ENCODE measurements around the gene SLC9A7. TPM values are rescaled to one million over a fixed set of nuclear protein-coding genes. Genes with fewer than 3 reads are reported as not detected.

Gene SLC9A7
- total and polyA plus RNA-seq, 2 experiments from 2014 or later: 2.5 to 15.4 TPM

DNA sequence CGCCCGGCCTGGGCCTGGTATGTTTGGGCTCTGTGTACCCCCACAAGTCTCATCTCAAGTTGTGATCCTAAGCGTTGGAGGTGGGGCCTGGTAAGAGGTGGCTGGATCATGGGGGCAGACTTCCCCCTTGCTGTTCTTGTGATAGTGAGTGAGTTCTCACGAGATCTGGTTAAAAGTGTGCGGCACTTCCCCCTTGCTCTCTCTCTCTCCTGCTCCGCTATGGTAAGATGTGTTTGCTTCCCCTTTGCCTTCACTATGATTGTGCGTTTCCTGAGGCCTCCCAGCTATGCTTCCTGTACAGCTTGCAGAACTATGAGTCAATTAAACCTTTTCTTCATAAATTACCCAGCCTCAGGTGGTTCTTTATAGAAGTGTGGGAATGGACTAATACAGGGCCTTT is 132.4 kb downstream of the SLC9A7 start (continued):
- TF ChIP-seq, protein P1, sequence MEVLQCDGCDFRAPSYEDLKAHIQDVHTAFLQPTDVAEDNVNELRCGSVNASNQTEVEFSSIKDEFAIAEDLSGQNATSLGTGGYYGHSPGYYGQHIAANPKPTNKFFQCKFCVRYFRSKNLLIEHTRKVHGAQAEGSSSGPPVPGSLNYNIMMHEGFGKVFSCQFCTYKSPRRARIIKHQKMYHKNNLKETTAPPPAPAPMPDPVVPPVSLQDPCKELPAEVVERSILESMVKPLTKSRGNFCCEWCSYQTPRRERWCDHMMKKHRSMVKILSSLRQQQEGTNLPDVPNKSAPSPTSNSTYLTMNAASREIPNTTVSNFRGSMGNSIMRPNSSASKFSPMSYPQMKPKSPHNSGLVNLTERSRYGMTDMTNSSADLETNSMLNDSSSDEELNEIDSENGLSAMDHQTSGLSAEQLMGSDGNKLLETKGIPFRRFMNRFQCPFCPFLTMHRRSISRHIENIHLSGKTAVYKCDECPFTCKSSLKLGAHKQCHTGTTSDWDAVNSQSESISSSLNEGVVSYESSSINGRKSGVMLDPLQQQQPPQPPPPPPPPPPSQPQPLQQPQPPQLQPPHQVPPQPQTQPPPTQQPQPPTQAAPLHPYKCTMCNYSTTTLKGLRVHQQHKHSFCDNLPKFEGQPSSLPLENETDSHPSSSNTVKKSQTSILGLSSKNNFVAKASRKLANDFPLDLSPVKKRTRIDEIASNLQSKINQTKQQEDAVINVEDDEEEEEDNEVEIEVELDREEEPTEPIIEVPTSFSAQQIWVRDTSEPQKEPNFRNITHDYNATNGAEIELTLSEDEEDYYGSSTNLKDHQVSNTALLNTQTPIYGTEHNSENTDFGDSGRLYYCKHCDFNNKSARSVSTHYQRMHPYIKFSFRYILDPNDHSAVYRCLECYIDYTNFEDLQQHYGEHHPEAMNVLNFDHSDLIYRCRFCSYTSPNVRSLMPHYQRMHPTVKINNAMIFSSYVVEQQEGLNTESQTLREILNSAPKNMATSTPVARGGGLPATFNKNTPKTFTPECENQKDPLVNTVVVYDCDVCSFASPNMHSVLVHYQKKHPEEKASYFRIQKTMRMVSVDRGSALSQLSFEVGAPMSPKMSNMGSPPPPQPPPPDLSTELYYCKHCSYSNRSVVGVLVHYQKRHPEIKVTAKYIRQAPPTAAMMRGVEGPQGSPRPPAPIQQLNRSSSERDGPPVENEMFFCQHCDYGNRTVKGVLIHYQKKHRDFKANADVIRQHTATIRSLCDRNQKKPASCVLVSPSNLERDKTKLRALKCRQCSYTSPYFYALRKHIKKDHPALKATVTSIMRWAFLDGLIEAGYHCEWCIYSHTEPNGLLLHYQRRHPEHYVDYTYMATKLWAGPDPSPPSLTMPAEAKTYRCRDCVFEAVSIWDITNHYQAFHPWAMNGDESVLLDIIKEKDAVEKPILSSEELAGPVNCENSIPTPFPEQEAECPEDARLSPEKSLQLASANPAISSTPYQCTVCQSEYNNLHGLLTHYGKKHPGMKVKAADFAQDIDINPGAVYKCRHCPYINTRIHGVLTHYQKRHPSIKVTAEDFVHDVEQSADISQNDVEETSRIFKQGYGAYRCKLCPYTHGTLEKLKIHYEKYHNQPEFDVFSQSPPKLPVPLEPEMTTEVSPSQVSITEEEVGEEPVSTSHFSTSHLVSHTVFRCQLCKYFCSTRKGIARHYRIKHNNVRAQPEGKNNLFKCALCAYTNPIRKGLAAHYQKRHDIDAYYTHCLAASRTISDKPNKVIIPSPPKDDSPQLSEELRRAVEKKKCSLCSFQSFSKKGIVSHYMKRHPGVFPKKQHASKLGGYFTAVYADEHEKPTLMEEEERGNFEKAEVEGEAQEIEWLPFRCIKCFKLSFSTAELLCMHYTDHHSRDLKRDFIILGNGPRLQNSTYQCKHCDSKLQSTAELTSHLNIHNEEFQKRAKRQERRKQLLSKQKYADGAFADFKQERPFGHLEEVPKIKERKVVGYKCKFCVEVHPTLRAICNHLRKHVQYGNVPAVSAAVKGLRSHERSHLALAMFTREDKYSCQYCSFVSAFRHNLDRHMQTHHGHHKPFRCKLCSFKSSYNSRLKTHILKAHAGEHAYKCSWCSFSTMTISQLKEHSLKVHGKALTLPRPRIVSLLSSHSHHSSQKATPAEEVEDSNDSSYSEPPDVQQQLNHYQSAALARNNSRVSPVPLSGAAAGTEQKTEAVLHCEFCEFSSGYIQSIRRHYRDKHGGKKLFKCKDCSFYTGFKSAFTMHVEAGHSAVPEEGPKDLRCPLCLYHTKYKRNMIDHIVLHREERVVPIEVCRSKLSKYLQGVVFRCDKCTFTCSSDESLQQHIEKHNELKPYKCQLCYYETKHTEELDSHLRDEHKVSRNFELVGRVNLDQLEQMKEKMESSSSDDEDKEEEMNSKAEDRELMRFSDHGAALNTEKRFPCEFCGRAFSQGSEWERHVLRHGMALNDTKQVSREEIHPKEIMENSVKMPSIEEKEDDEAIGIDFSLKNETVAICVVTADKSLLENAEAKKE (CRISPR knock-in tag; IDR thresholded peaks at IDR 0.05): no peak
- TF ChIP-seq, protein P2, sequence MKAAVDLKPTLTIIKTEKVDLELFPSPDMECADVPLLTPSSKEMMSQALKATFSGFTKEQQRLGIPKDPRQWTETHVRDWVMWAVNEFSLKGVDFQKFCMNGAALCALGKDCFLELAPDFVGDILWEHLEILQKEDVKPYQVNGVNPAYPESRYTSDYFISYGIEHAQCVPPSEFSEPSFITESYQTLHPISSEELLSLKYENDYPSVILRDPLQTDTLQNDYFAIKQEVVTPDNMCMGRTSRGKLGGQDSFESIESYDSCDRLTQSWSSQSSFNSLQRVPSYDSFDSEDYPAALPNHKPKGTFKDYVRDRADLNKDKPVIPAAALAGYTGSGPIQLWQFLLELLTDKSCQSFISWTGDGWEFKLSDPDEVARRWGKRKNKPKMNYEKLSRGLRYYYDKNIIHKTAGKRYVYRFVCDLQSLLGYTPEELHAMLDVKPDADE (IDR thresholded peaks at IDR 0.05): no peak
- TF ChIP-seq JUNB (IDR thresholded peaks at IDR 0.05; ENCODE audit: unreplicated experiment) (no peak), POLR2AphosphoS5 (IDR thresholded peaks at IDR 0.05; ENCODE audit: low read depth) (no peak), ZNF331 (CRISPR knock-in tag; IDR thresholded peaks at IDR 0.05; ENCODE audit: low read depth) (no peak)
- TF ChIP-seq, protein P3, sequence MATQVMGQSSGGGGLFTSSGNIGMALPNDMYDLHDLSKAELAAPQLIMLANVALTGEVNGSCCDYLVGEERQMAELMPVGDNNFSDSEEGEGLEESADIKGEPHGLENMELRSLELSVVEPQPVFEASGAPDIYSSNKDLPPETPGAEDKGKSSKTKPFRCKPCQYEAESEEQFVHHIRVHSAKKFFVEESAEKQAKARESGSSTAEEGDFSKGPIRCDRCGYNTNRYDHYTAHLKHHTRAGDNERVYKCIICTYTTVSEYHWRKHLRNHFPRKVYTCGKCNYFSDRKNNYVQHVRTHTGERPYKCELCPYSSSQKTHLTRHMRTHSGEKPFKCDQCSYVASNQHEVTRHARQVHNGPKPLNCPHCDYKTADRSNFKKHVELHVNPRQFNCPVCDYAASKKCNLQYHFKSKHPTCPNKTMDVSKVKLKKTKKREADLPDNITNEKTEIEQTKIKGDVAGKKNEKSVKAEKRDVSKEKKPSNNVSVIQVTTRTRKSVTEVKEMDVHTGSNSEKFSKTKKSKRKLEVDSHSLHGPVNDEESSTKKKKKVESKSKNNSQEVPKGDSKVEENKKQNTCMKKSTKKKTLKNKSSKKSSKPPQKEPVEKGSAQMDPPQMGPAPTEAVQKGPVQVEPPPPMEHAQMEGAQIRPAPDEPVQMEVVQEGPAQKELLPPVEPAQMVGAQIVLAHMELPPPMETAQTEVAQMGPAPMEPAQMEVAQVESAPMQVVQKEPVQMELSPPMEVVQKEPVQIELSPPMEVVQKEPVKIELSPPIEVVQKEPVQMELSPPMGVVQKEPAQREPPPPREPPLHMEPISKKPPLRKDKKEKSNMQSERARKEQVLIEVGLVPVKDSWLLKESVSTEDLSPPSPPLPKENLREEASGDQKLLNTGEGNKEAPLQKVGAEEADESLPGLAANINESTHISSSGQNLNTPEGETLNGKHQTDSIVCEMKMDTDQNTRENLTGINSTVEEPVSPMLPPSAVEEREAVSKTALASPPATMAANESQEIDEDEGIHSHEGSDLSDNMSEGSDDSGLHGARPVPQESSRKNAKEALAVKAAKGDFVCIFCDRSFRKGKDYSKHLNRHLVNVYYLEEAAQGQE (IDR thresholded peaks at IDR 0.05; ENCODE audit: unreplicated experiment): no peak

Data from GM23338 (cell line).